Erythroblast (primary cell): Measurements from ENCODE around the gene CFAP68.
"Not testable (repeated sequence)": the region's sequence is repeated elsewhere in the genome, so short reads cannot be mapped to it uniquely, and the experiment has no call there.

ENCODE experiments used
- GATA1 ChIP-seq: IDR thresholded peaks from 2 replicates; pipeline ENCODE4 v1.6.1; 2011; ENCODE audit warnings: low read depth, mild to moderate bottlenecking, control low read depth, low read length, moderate library complexity
- POLR2A ChIP-seq: IDR thresholded peaks from 2 replicates; pipeline ENCODE4 v1.6.1; 2011; ENCODE audit warnings: mild to moderate bottlenecking, low read length

GRCh38 chr11:111933176-111933575 lies 53.8 kb downstream of the CFAP68 start:
- not testable (repeated sequence) for TF ChIP-seq POLR2A, GATA1
